Right ventricle myocardium superior (tissue), 1 donor: Measurements from ENCODE around the gene TNF. TPM values are rescaled to one million over a fixed set of nuclear protein-coding genes. Genes with fewer than 3 reads are reported as not detected.
A peak's percentile ranks its signal among the peaks of the same experiment; 100 is the strongest.

ENCODE experiments used
- ATAC-seq: fragments of 200-7000 bp; cut with Tn5 transposase; one replicate; pipeline ENCODE4 v1.9.1; 2020; ENCODE audit warnings: mild to moderate bottlenecking; ENCODE audit not compliant: poor library complexity
- DNase-seq: peaks from one replicate; pipeline ENCODE4 v3.0.0-alpha.2; 2020
- intact Hi-C: fragments of 100-400 bp; cut with DNase I; formaldehyde crosslinking; loops from one replicate; pipeline ENCODE4 v1.11.2; 2022
- total RNA-seq: library from RNA; stranded (reverse); fragmentation: NEBNext Ultra II Directional; extraction: Animal tissue kit (Norgen Biotek cat#: 25700); gene quantifications from one replicate; pipeline ENCODE4 v1.2.1, GENCODE V29; 2021
- donor health status: DM: no; HTN: yes; CAD: no; lungs with severe emphysema.

TNF gene
- total RNA-seq, 1 donor from 2014 or later, result 0.59 TPM

- ATAC-seq (peak; percentile 21), DNase-seq (no peak)
- intact Hi-C loops, result loop anchor here (5.0 kb wide), 1 partner anchor 68 kb away; the partner anchor contains the start of genes ATP6V1G2 and NFKBIL1
Measured at GRCh38 chr6:31614684-31615578, 39.6 kb downstream of the TNF start, which contains the start of gene AIF1. Gene AIF1 (plus strand): TSS chr6:31615234. CDS start chr6:31615330, 96 bp downstream.

GRCh38 chr6:31615748-31616147 lies 40.4 kb downstream of the TNF start:
- intact Hi-C loops, result loop anchor here (5.0 kb wide), 1 partner anchor 68 kb away; the partner anchor contains the start of genes ATP6V1G2 and NFKBIL1
- ATAC-seq (no peak), DNase-seq (no peak)

GRCh38 chr6:31617010-31617409 lies 41.6 kb downstream of the TNF start:
- no peak for ATAC-seq
- intact Hi-C loops, result loop anchor here (5.0 kb wide), 1 partner anchor 70 kb away; the partner anchor contains the start of genes ATP6V1G2 and NFKBIL1

GRCh38 chr6:31619805-31620585 lies 44.6 kb downstream of the TNF start:
- peak; percentile 99 for DNase-seq
- peak; percentile 94 for ATAC-seq
- intact Hi-C loops, result loop anchor here (5.0 kb wide), 1 partner anchor 73 kb away; the partner anchor contains the start of genes ATP6V1G2 and NFKBIL1

More at GRCh38 chr6:31617010-31617409, 41.6 kb downstream of the TNF start:
- DNase-seq, result no peak

GRCh38 chr6:31620586-31621319 lies 45.4 kb downstream of the TNF start, which contains the start of gene PRRC2A:
Gene PRRC2A (plus strand): TSS chr6:31620715. CDS start chr6:31622790, 2,075 bp downstream.
- DNase-seq, result no peak
- peak; percentile 92 for ATAC-seq

GRCh38 chr6:31621320-31621939 lies 46.1 kb downstream of the TNF start:
- ATAC-seq, result no peak
- no peak for DNase-seq
- intact Hi-C loops, result no loop called here

More at GRCh38 chr6:31620586-31621319, 45.4 kb downstream of the TNF start, which contains the start of gene PRRC2A:
- intact Hi-C loops, result no loop called here

GRCh38 chr6:31621991-31622390 lies 46.6 kb downstream of the TNF start:
- intact Hi-C loops, result no loop called here
- ATAC-seq (no peak), DNase-seq (no peak)

- DNase-seq, result no peak
- ATAC-seq, result no peak
- intact Hi-C loops, result no loop called here
Measured at GRCh38 chr6:31622684-31623091, 47.3 kb downstream of the TNF start.

GRCh38 chr6:31624070-31624469 lies 48.7 kb downstream of the TNF start:
- no peak for DNase-seq
- no peak for ATAC-seq
- intact Hi-C loops, result no loop called here

GRCh38 chr6:31626952-31627351 lies 51.6 kb downstream of the TNF start:
- no peak for DNase-seq
- intact Hi-C loops, result no loop called here

GRCh38 chr6:31627690-31628287 lies 52.4 kb downstream of the TNF start:
- DNase-seq (no peak), ATAC-seq (no peak)
- intact Hi-C loops, result no loop called here

More at GRCh38 chr6:31626952-31627351, 51.6 kb downstream of the TNF start:
- no peak for ATAC-seq

Other genes starting within 250 kb of the TNF start
- gene HLA-B, start 218.4 kb upstream of the TNF start, total RNA-seq, result 398 TPM
- 9.2 TPM for gene MICA, start 172.0 kb upstream of the TNF start, total RNA-seq
- gene MICB, start 77.4 kb upstream of the TNF start, total RNA-seq, result 1.3 TPM
- not detected for gene MCCD1, start 46.6 kb upstream of the TNF start, total RNA-seq
- 145 TPM for gene DDX39B, start 33.6 kb upstream of the TNF start, total RNA-seq
- gene ATP6V1G2, start 29.0 kb upstream of the TNF start, total RNA-seq, result 2.3 TPM
- 9.2 TPM for gene NFKBIL1, start 28.0 kb upstream of the TNF start, total RNA-seq
- not detected for gene LTA, start 3.3 kb upstream of the TNF start, total RNA-seq
- not detected for gene LTB, start 6.9 kb downstream of the TNF start, total RNA-seq
- gene LST1, start 10.7 kb downstream of the TNF start, total RNA-seq, result 5.5 TPM
- not detected for gene NCR3, start 17.4 kb downstream of the TNF start, total RNA-seq
- 17.7 TPM for gene AIF1, start 39.7 kb downstream of the TNF start, total RNA-seq
- gene PRRC2A, start 45.1 kb downstream of the TNF start, total RNA-seq, result 69.1 TPM
- gene BAG6, start 77.1 kb downstream of the TNF start, total RNA-seq, result 253 TPM
- gene APOM, start 80.3 kb downstream of the TNF start, total RNA-seq, result 1.9 TPM
- 16.5 TPM for gene C6orf47, start 85.2 kb downstream of the TNF start, total RNA-seq
- 19.2 TPM for gene GPANK1, start 89.4 kb downstream of the TNF start, total RNA-seq
- gene CSNK2B, start 90.5 kb downstream of the TNF start, total RNA-seq, result 95.1 TPM
- 2.8 TPM for gene LY6G5B, start 94.4 kb downstream of the TNF start, total RNA-seq
- gene LY6G5C, start 105.5 kb downstream of the TNF start, total RNA-seq, result 1.3 TPM
- 27.9 TPM for gene ABHD16A, start 127.8 kb downstream of the TNF start, total RNA-seq
- gene LY6G6F, start 131.3 kb downstream of the TNF start, total RNA-seq, result not detected
- not detected for gene LY6G6D, start 139.8 kb downstream of the TNF start, total RNA-seq
- not detected for gene LY6G6C, start 146.2 kb downstream of the TNF start, total RNA-seq
- gene MPIG6B, start 147.8 kb downstream of the TNF start, total RNA-seq, result 0.13 TPM
- 32.9 TPM for gene DDAH2, start 153.7 kb downstream of the TNF start, total RNA-seq
- 86.8 TPM for gene CLIC1, start 161.0 kb downstream of the TNF start, total RNA-seq
- 1.8 TPM for gene MSH5, start 164.4 kb downstream of the TNF start, total RNA-seq
- gene SAPCD1, start 187.1 kb downstream of the TNF start, total RNA-seq, result 0.86 TPM
- gene VWA7, start 201.8 kb downstream of the TNF start, total RNA-seq, result 9.5 TPM
- gene VARS1, start 220.2 kb downstream of the TNF start, total RNA-seq, result 22.1 TPM
- 23.0 TPM for gene LSM2, start 231.4 kb downstream of the TNF start, total RNA-seq
- 2.0 TPM for gene HSPA1L, start 239.7 kb downstream of the TNF start, total RNA-seq
- 324 TPM for gene HSPA1A, start 240.0 kb downstream of the TNF start, total RNA-seq